Activated CD8-positive, alpha-beta memory T cell treated with anti-CD3 and anti-CD28 coated beads, Interleukin-2, amount 50 U/mL, for 48 hours (primary cell): ENCODE results near the gene DOCK1.

Experiments used
- DNase-seq: peaks from one replicate; pipeline ENCODE4 v3.0.0-alpha.2; 2020

Gene DOCK1

DNA sequence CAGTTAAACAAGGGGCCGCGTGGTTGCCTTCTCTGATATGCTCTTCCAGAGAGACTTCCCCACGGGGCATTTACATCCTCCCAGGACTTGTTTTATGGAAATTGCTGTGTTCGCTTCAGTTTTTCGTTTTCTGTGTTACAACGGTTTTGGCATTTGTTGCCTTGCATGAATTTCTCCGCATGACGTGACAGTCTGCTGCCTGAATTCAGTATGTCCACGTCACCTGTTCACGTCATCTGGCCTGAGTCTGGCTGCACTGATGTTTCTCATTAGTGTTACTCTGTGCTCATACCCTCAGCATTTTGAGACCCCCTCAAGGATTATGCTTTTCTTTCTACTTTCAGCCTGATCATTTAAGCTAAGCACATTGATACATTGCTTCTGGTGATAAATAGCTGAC is 340.2 kb downstream of the DOCK1 start:
- DNase-seq, result no peak

DNA sequence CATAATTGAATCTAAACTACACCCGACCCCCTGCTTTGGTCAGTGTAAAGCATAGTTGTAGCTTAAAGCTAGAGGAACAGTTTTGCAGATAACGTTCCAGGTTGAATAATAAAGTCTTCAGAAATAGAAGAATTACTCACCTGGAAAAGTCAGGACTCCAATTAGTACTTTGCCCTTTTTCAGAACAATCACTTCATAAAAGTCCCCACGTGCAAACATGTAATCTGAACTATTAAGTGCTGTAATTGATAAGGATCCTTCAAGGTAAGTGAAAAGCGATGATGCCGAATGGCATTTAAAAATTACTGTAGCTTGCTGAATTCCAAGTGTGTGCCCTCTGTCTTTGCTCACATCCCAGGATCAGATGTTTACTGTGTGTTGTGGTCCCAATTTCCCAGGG is 344.8 kb downstream of the DOCK1 start:
- no peak for DNase-seq

DNA sequence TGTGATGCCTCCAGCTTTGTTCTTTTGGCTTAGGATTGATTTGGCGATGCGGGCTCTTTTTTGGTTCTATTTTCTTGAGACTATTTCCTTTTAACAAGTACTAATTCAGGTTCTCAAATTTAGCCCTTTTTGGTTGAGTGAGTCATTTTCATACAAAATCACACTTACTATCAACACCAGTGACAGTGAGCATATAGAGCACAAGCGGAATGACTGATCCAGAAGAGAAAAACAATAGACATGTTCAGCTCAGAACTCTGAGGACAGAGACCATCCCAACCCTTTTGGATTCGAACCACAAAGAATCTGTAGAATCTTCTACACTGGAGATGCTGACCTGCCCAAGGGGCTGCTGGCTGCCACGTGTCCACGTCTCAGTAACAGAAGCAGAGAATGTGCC is 347.6 kb downstream of the DOCK1 start:
- DNase-seq, result no peak

- no peak for DNase-seq
Measured at GRCh38 chr10:127254276-127254675, 349.0 kb downstream of the DOCK1 start.

DNA sequence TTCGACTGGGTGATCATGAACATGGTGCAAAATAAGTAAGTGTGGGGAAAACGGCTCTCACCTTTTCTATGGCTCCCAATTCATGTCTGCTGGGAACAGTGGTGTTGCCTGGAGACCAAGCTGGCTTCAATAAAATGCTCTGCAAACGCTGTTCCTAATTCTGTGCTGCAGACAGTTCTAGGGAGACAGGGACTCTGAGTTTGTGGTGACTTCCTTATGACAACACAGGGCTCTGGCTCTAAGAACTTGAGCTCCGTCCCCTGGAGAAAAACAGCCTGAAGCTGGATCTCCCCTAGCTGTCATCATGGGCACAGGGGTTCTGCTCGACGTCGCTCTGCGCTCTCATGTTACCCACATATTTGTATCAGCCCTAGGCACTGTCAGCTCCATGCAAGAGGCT is 352.2 kb downstream of the DOCK1 start:
- no peak for DNase-seq

GRCh38 chr10:127259347-127259746 is 354.1 kb downstream of the DOCK1 start:
- DNase-seq, result no peak

DNA sequence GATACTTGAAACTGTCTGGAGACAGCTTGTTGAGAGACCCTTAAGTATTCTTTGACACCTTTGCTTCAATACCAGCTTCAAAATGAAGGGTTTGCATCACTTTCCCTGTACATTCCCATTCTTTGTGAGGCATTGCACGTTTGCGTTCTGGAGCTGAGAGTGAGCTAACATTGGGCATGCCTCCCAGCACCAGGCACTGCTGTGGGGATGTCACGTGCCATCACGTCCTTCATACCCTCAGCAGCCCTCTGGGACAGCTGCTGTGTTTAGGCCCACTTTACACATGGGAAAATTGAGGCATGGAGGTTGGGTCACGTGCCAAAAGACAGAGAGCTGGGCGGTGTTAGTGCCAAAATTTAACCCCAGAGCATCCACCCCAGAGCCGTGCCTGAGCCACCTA is 357.4 kb downstream of the DOCK1 start:
- DNase-seq, result no peak

GRCh38 chr10:127265288-127265687 is 360.1 kb downstream of the DOCK1 start:
- no peak for DNase-seq

- DNase-seq, result no peak
Measured at GRCh38 chr10:127266431-127266830, 361.2 kb downstream of the DOCK1 start.

GRCh38 chr10:127267442-127267841 is 362.2 kb downstream of the DOCK1 start:
- no peak for DNase-seq

DNA sequence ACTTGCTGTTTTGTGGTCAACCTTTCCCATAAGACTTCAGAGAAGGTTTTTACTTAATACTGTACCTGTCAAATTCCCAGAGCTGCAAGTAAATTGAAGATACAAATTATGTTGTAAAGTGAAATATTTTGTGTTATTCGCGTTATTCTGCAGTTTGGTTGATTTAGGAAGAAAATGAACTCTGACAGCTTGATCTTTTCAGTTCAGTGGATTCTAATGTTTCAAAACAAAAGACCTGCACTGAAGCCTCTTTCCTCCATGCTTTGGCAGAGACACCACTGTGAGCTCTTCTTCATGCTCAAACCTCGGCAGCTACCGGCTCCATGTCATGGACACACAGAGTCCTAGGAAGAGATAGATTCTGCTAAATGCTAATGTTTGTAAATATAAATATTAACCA is 366.8 kb downstream of the DOCK1 start:
- DNase-seq, result no peak

DNA sequence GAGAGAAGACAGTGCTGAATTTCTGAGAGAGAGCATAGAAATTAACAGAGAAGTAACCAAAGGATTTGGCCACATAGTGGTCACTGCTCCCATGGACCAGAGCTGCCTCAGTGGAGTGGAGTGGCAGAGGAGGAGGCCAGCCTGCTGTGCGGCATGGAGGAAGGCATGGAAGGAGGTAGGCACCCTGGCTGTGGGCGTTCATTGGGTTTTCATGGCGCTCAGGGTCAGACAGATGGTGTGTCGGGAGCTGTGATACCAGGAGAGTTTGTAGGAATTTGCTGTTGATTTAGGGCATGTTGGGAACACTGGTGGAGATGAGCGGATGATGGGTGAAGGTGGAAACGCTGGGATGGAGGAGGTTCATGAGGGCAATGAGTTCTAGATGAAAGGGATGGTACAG is 370.0 kb downstream of the DOCK1 start:
- no peak for DNase-seq

DNA sequence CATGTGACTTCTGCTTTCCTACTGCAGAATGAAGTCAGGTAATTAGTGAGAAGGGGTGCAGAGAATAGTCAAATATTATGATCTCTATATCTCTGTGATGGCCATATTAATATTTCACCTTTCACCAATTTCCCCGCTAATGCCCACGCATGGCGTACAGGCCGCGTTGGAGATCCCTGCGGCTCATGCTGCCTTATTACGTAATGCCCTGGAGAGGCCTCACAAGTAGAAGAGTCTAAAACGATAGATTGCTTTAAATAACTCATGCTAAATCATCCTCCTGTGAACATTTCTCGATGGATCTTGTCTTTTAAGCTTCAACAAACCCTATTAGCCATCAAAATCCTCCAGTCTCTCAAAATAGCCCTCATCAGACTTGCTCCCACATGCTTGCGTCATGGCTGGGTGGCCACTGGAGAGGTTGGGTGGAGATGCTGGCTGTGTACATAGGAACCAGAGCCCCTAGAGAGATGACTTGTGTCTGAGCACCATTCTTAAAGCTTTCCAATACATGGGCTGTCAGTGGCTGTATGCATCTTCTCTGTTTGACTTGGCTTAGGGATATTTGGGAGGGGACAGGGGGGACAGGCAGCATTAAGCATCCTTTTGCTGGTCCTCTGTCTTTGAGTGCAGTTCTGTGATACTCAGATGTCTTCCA is 370.7 kb downstream of the DOCK1 start:
- no peak for DNase-seq

DNA sequence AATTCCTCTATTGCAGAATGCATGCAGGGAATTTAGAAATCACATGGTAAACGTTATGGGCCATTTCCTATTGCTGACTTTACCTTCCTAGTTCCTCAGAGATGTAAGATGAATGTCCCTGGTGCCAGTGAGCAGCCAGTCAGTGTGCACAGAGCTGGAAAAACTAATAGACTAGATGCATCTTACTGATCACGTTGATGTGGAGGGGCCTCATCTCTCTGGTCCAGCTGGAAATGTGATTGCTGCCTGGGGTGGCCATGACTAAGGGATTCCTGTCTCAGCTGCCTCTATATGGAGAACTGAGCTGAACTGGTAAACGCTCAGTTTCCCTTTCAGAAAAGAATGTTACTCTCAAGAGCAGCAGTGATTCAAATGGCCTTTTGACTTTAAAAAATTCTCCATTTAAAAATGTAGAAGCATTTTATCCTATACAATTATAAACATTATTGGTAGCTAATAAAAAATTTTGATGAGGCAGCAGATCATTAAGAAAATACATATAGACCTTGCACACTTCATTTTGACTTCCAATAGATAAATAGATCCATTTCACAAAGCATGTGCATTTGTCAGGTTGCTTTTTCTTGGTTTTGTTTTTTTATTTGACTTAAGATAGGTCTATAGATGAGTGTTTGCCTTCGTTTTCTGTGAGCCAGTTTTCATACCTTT is 371.7 kb downstream of the DOCK1 start:
- no peak for DNase-seq

- no peak for DNase-seq
Measured at GRCh38 chr10:127278001-127278400, 372.8 kb downstream of the DOCK1 start.

DNA sequence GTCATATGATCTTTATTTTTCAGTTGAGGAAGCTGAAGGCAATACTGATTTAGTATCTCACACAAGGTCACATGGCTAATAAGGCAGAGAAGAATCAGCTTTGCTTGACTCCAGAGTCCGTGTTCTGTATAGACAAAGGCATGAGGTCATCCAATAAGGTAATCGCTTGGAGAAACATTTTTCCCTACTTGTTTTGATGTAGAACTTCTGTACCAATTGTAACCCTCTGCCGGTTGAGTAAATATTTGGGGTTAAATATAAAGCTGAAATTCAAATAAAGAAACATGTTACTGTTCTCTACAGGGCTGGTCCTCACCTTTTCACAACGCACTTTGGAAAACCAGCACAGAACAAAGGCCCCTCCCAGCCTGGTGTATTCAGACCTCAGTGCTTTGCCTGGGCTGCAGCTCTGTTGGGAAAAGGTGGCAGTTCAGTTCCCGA is 374.1 kb downstream of the DOCK1 start:
- no peak for DNase-seq

DNA sequence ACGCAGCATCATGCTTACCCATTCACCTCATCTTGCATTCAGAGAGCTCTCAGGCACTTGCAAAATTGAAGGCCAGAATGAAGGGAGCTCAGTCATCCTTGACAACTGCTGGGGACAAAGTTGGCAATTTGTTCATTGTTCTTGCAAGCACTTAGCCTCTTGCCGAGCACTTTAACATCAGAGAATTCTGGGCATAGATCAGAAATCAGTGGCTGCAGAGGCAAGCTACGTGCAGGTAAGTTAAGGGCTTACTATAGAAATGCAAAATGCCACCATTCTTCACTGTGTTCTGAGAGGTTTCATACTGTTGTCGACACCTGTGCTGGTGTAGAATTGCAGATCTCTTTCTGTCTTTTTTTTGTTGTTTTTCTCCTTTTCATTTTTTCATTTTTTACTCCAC is 375.2 kb downstream of the DOCK1 start:
- no peak for DNase-seq

DNA sequence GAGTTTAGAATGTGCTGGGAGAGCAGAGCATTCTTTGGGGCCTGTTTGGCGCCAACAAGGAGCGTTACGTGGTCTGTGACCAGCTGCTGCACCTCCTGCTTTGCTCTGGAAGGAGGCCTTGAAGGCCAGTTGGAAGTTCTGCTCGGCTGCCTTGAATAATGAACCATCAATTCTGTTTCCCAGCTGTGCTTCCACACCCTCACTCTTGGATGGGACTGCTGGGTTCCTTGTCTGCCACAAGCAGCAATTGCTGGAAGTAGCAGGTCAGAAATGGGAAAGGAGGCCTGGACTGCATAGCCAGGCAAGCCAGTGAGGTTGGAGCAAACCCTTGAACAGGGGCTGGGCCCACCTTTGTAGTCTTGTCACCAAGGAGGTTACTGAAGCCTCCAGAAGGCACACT is 377.8 kb downstream of the DOCK1 start:
- DNase-seq, result no peak

- no peak for DNase-seq
Measured at GRCh38 chr10:127283576-127283975, 378.3 kb downstream of the DOCK1 start.

- DNase-seq, result no peak
Measured at GRCh38 chr10:127290850-127291249, 385.6 kb downstream of the DOCK1 start.

DNA sequence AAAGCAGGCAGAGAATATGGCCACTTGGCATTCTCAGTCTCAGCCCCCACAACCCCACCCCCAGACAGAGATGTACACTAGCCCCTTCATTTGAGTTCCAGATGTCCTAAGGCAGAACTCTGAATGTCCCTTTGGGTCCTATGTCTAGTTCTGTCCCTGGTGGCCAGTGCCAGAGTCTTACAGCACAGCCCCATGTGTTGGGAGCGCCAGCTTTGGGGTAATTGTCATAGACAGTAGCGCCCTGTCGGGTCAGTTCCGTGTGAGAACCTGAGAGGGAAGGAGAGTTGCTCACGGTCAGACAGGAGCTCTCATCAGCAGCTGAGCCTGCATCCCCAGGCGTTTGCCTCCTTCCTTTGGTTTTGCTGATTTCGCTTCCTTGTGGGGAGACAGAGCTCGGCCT is 386.1 kb downstream of the DOCK1 start:
- DNase-seq, result no peak

DNA sequence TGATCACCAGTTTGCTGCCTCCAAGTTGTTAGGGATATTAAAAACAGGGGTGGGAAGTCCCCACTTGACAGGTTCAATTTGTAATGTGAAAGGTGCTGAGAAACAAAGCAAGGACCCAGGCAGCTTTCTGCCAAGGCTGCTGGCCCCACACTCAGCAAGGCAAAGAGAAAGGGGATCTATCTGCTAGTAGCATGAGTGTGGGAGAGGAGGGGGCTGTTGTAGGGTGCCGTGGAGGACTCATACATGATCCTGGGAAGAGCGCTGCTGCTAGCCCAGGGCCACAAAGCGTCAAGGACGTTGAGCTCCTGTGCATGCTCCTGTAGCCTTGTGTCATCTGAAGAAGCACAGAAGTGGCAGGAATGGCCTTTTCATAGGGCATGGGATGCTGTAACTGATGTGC is 387.7 kb downstream of the DOCK1 start:
- DNase-seq, result no peak

GRCh38 chr10:127293640-127294039 is 388.4 kb downstream of the DOCK1 start:
- no peak for DNase-seq

GRCh38 chr10:127296696-127297095 is 391.5 kb downstream of the DOCK1 start:
- DNase-seq, result no peak

DNA sequence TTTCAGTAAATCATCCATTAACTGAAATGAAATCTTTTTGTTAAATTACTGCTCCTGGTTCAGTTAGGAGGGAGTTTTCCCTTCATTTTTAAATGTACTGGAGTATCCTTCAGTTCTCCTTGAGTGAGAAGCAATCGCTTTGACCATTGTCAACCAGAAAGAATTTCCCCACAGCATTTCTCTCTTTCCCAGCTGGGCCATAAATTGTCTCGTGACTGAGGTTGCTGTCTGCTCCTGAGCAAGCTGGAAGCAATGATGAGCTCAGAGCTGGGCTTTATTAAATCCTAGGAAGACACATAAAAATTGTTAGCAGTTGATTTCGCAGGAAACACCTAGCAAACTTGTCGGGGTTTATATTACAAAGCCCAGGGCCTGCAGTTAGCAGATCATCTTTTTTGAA is 393.2 kb downstream of the DOCK1 start:
- no peak for DNase-seq
